GM23248 (cell line): ENCODE data around the gene RUNX1.

Source experiments
- EZH2 ChIP-seq: fragments of 200-600 bp; sonication (generic); IDR thresholded peaks from 2 replicates; pipeline ENCODE4 v1.6.1; 2018; ENCODE audit warnings: antibody characterized with exemption, mild to moderate bottlenecking; ENCODE audit not compliant: insufficient read depth, poor library complexity, severe bottlenecking
- EZH2phosphoT487 ChIP-seq: fragments of 200-600 bp; sonication (generic); IDR thresholded peaks from 2 replicates; pipeline ENCODE4 v1.6.1; 2018; ENCODE audit warnings: antibody characterized with exemption, moderate library complexity, mild to moderate bottlenecking, low read depth; ENCODE audit not compliant: insufficient read depth

DNA sequence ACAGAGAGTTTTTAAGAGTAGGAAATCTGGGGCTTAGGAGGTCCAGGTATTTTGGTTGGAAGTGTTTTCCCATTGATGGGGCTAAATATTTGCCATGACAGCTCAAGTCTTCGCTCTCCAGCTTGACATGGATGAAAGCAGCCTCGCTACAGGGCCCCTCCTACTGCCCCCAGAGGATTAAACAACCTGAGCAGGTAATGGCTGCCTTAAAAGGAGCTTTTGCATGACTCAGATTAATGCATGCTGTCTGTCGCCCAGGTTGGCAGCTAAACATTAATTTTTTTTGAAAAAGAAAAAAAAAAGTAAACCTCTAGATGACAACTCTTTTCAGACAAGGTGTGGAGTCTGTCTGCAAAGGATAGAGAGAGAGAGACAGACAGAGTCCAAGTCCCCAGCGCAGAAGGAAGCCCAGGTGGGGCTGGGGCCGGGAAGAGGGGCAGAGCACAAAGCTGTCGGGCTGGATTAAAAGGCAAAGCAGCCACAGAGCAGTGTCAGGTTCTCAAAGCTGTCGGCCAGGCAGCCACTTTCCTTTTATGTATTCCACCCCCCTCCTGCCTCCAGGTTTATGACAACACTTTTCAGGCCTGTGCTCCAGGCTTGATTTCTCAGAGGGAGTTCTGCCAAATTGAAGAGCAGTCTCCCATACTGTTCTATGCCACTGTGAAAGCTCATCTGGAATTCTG is 252.4 kb downstream of the RUNX1 start:
- no peak for TF ChIP-seq EZH2
- no peak for TF ChIP-seq EZH2phosphoT487
